Nucleus accumbens (tissue), 56 donors: ENCODE results near the gene GPR132.

Experiments
- DNase-seq, 56 donors: peaks; one replicate each; lab custom pipeline; 2025; lab: John Stamatoyannopoulos, UW

The GPR132 gene

DNA sequence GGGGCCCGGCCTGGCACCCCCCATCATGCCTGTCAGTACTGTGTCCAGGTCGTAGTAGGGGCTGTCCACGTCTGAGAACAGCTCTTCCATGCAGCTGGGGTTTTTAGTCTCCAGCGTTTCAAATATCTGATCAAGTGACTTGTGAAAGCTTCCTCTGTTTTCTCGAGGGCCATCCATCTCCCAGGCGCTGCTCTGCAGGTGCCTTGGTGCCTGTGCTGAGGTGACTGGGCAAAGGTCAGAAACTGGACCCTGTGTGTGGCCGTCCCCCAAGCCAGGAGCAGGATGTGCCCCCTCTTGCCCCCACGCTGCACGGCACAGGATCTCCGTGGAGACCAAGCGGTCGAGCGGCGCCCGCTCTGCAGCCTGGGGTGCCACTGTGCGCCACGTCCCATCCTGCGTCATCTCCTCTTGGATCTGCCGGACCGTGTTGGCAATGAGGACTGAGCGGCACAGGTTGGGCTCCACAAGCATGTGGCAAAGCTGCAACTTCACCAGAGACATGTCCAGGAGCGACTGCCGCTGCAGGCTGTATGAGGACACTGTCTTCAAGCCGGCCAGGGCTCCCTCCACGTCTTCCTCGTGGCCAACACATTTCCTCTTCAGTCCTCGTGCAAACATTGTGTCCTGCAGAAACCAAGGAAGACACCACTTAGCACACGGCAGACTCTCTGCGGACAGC, 53.8 kb downstream of the GPR132 start:
- DNase-seq, result no peak

DNA sequence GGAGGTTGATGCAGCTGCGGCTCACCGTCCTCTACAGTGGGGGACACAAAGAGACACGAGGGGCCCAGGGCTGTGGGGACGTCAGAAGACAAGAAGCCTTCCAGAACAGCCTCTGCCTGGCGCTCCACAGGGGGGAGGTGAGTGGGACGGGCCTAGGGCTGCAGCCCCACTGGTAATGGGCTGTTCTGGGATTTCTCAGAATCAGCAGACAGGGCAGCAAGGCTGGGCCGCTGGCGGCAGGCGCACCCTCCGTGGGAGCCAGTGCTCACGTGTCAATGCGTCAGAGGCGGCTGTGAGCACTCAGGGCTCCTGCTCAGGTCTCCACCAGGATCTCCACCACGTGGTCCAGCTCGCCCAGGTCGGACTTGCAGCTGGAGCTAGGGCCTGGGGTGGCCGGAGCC, 54.3 kb downstream of the GPR132 start:
- no peak for DNase-seq

DNA sequence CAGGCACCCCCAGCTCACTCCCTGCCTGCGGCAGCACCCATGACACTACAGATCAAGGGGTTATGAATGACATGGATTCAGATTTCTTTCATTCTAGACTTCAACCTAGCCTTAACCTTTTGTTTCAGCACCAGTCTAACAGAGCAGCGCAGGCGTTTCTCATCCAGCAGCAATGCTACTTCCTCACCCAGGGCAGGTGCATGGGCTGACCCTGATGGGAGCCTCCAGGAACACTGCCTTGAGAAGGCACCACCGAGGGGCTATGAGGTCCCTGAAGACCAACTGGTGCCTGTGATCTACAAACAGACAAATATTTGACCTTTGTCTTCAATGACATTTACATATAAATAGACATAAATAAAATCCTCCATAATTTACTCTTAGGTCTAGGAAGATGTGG, 55.1 kb downstream of the GPR132 start:
- DNase-seq, result no peak

DNA sequence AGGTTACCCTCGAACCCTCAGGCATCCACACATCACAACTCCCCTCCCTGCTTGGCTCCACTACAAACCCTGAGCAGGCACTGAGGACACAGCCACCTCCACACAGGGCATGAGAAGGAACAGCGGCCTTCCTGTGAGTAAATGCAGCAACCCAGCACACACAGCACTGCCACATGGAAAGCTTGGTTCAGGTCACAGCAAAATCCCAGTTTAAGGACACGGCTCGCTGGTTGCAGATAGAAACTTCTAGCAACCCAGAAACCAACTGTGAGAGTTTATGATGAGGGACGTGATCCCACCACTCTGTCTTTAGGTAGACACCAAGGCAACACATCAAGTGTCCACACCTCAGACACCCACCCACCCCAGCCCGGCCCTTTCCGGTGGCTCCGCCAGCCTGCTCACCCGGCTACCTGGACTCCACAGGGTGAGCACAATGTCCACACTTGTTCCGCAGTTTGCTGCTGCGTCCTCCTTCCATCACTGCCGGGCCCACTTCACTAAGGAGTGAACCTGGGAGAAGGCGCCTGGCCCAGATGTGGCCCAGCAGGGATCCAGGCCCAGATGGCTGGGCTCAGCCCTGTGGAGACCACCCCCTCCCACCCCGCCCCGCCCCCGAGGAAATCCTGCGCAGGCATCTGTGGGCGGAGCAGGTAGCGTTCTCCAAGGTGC, 57.5 kb downstream of the GPR132 start:
- DNase-seq, result no peak

DNA sequence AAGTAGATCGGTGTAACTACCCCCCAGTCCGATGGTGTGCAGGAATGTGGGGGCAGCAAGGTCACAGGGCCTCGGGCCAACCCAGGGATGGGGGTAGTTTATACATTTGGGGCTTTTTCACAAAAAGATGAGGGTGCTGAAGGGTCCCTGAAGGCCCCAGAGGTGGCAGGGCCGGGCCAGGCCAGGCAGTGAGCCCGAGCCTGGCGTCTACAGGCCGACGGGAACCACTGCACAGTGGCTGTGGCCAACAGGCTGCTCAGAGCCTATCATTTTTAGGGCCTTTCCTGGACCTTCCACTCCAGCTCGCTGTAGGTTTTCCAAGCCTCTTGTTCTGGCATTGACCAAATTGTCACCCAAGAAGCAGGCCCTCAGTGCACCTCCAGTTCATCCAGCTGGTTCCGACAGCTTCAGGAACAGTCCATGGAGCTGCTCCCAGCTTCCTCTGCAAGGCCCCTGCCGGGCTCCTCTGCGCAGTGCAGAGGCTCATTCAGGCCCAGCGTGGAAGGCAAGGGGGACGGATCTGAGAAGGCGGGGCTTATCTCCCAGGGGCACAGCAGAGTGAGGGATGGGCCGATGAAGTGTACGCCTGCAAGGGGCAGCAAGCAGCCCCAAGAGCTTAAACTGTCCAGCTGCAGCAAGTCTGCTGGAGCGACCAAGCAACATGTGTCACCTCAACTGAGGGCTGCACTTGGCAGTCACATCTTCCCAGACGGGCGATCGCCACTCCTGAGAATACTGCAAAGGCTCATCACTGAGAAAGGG, 58.2 kb downstream of the GPR132 start:
- DNase-seq, result no peak

DNA sequence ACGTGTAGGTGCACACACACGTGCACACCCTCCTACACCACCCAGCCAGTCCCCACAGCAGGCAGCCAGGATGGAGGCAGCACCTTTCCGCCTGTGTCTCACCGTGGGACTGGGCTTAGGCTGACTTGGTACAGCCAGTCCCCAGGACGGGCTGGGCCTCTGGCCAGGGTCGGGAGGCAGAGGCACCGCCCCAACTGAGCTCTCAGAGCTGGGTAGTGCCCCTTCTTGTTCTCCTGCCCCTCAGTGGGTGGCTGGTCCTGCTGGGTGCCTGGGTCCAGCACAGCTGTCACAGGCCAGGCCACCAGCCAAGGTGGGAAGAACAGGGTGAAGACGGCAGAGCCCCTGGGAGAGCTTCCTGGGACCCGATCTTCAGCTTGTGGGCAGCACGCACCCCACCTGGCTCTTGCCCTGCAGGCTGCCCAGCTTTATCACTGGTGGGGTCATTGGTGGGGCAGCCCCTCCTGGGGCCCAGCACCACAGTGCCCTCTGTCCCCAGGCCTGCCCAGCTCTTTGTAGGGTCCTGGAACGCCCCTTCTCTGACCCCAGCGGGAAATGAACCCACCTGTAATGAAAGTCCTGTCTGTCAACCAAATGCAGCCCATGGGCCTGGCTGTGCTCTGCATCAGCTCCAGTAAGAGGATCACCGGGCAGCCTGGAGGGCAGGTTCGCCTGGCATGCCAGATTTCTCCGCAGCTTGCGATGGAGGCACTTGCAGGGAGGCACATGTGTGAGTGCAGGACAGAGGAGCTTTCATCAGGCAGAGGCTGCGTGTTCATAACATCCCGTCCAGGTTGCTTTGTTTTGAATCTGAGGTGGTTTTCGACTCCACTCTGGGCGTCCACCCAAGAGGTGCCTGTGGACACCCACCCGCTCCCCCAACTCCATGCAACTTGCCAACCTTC, 59.0 kb downstream of the GPR132 start:
- DNase-seq, result no peak

DNA sequence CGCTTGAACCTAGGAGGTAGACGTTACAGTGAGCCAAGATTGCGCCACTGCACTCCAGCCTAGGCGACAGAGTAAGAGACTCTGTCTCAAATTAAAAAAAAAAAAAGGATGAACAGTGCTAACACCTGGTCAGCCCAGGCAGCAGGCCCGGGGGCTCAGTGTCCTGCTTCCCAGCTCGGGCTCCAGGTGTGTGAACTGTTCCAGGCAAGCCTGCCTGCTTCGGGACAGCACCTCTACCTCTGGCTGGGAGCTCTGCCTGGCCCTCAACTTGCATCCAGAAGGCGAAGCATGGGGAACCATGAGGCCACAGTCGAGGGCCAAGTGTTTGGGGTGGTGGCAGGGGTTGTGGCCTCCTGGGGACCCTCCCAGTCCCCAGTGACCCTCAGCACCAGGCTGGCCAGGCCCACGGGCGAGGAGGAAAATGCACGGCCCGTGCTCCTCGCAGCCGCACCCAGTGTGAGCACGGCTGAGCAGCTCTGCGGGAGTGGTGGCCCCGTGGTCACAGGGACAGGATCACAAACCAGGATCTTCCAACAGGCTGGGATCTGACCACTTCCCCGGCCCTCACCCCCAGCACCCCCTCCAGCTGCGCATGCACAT, 59.8 kb downstream of the GPR132 start:
- DNase-seq, result no peak
